ENCODE measurements around the gene CENPA.
"Not testable (repeated sequence)": the region's sequence is repeated elsewhere in the genome, so short reads cannot be mapped to it uniquely, and the experiment has no call there.

CENPA gene

DNA sequence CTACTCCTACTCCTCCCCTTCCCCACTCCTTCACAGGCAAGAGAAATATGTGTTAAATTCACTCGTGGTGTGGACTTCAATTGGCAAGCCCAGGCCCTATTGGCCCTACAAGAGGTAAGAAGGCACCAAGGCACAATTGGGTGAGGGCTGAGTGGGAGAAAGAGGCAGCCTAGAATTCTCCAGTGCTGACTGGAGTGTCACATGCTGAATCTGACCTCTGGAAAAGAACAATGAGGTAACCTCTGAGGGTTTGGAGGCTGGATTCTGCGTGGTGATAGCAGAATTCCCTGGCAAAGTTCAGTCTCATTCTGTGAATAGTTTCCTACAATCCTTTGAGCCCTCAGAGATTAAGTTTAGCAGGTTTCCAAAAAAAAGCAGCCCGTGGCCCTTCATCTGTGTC lies 6.9 kb downstream of the CENPA start:
- no peak for DNase-seq (ENCODE audit: low read depth in 2 of 2)

DNA sequence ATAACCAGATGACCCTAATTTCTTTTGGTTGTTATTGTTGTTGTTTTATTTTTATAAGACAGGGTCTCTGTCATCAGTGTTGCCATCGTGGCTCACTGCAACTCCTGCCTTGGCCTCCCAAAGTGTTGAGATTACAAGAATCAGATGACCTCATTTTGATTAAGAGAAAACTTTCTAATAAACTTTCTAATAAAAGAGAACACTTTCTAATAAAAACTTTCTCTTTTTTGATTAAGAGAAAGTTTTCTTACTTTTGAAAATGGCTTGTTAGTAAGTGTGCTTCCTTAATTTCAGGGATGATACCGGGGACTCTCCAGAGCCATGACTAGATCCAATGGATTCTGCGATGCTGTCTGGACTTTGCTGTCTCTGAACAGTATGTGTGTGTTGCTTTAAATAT lies 7.7 kb downstream of the CENPA start:
- DNase-seq (ENCODE audit: low read depth in 2 of 2), result no peak

DNA sequence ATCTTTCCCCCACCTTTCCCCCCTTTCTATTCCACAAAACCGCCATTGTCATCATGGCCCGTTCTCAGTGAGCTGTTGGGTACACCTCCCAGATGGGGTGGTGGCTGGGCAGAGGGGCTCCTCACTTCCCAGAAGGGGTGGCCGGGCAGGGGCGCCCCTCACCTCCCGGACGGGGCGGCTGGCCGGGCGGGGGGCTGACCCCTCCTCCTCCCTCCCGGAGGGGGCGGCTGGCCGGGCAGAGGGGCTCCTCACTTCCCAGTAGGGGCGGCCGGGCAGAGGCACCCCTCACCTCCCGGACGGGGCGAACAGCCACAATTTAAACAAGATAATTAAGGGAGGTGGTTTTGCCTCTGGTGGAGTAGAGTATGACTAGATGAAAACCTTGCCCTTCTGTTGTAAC lies 9.3 kb downstream of the CENPA start:
- not testable (repeated sequence) for DNase-seq (ENCODE audit: low read depth in 2 of 2)

DNA sequence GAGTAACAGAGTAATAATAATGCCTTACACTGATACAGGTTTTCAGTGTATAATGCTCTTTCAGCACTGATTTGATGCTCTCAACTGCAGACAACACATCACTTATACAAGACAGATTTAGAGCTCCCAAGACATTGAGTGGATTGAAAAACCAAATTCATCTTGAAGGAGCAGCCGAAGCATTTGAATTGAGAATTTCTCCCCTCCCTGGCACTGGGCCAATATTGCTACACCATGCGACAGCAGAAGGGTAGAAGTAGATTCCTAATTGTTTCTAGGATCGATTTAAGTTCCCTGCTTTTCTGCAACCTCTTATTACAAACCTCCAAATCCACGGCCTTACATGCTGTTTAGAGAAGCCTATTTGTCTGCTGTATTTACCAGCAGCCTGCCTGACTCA lies 15.5 kb downstream of the CENPA start:
- no peak for DNase-seq (ENCODE audit: low read depth in 2 of 2)

DNA sequence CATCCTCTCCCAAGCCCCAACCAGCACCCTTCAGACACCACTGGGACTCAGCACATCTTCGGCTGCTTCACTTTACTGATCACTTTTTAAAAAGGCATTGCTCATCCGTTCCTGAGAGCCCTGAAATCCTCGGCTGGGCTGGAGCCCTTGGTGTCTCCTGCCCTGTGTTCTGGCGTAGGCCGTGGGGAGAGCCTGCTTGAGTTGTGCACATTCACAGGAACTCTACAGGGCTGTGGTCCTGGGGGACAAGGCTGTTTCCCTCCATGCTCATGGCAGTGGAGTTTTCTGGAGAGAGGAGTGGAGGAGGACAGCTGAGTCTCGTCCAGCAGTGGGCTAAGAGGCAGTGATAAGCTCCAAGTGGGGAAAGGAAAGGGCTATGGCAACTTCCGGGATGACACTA lies 15.9 kb downstream of the CENPA start:
- DNase-seq (ENCODE audit: low read depth in 2 of 2), result no peak

DNA sequence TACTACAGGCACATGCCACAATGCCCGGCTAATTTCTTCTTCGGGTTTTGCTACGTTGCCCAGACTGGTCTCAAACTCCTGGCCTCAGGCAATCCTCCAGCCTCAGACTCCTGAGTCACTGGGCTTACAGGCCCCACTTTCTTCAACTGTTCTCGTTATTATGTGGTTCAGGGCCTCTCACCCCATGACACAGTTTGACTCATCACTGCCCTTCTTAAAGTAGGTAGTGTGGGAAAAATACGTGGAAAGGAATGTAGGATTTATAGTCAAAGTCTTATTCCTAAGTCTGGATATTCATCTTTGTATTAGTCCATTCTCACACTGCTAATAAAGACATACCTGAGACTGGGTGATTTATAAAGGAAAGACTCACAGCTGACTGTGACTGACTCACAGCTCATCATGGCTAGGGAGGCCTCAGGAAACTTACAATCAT lies 19.4 kb downstream of the CENPA start:
- no peak for DNase-seq (ENCODE audit: low read depth in 2 of 2)

DNA sequence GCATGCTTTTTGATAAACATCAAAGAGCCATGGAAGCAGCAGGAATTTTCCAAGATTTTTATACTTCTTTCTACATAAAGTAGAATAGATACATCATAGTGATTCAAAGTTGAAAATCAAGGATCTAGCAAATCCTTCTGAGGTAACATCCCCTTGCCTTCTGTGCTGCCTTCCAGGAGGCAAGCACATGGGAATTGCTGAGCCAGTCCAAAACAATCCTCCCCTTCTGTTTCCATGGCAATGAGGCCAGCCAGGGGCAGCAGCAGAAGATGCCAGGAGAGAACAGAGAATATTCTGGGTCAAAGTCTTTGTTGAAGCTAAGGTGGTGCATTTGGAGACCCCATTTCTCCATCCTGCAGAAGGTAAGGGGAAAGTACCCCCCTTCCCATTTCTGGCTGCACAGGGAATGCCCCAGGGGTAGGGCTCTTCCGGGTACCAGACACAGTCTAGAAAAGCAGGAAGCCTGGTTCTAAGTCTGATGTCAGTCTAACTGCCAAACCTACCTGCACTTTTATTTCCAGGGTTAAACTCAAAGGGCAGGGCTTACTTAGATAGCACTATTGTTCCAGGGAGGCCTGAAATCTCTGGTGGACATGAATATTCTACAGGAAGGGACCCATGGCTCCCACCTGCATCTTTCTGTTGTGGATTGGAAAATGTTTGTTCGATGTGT lies 22.1 kb downstream of the CENPA start:
- no peak for DNase-seq (ENCODE audit: low read depth in 2 of 2)

DNA sequence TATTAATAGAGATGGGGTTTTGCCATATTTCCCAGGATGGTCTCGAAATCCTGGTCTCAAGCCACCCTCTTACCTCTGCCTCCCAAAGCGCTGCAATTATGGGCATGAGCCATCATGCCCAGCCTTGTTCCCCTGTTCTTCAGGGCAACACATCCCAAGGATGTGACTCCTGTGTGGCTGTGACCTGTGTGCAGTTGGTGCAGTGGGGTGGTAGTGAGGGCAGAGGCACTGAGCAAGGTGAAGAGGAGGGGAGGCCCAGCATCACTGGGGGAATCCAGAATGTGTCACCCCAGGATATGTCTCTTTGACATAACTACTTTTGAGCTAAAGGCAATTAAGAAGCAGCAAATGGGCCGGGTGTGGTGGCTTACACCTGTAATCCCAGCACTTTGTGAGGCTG lies 23.4 kb downstream of the CENPA start:
- no peak for DNase-seq (ENCODE audit: low read depth in 2 of 2)

DNA sequence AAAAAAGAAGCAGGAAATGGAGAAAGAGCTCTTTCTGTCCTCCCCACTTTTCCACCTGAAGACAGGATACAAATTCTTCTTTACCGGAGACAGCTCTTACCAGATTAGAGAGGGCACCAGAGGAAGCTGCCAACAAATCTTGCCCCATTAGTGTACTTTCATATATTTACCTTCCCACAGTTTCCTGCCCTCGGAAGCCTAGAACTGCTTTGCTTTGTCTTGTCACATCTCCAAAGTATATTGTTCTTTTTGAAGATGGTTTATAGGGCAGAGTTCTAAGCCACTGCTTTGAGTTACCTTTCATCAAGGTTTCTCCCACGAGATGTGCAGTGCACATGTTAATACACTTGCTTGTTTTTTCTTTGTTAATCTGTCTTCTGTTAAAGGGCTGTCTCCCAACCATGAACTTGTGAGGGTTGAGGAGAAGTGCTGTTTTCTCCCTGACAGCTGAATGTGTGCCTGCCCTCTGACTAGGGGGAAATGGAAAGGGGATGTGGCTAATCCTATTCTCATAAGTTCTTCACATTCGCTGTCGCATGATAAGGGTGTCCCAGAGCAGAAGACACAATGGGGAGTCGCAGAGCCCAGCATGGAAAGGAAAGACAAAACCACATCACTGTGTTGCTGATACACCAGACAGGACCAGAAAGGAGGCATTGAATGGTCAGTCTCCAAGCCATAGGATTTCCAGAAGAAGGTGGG lies 24.2 kb downstream of the CENPA start:
- DNase-seq (ENCODE audit: low read depth in 2 of 2), result no peak

DNA sequence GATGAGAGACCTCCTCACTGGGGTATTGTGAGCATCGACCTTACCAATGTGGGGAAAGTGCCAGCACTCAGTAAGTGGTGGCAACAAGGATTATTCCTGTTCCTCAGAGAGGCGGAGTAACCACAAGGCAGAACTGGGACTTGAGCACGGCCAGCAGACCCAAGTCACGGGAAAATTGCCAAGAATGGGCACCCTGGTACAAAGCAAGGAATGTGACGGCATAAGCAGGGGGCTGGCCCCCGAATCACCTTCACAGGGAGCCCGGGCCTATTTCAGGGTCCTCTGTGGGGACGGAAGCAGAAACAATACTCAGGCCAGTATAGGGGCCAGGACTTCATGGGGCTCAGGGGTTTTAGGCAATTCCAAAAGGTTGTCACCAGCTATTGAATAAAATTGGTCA lies 25.4 kb downstream of the CENPA start:
- DNase-seq (ENCODE audit: low read depth in 2 of 2), result no peak

DNA sequence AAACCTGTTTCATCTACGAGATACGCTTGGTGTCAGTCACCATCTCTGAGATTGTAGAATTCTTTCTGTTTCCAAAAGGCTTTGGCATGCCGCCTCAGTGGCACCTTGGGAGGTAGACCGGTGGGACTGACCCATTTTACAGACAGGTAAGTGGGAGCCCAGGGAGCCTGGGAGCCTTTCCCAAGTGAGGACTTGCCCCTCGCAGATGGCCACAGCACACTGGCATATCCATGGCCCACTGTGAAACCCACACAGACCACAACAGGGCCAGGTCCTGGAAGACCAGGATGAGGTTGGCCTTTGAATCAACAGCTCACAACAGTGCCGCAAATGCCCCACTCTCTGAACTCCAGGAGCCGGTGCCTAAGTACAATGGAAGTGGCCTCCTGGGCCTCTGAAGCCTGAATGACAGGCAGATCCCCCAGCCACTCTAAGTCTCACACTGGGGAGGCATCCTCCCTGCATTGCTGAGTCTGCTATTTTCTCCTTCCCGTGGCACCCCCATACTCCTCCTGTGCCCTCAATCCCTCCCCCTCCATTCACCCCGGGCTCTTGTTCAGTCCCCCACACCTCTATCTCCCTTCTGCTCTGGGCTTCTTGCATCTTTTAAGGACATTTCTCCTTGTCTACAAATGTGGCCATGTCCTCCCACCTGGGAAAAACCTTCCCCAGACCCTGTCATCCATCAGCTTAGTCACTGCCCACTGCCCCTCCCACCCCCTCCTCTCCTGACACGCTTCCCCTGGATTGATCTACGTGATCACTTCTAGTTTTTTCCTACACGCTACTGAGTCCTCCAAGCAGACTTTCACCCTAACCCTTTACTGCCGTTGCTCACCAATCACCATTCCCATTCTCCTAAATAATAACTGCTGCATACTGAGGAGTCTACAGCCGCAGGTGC lies 26.2 kb downstream of the CENPA start:
- DNase-seq (ENCODE audit: low read depth in 2 of 2), result no peak

DNA sequence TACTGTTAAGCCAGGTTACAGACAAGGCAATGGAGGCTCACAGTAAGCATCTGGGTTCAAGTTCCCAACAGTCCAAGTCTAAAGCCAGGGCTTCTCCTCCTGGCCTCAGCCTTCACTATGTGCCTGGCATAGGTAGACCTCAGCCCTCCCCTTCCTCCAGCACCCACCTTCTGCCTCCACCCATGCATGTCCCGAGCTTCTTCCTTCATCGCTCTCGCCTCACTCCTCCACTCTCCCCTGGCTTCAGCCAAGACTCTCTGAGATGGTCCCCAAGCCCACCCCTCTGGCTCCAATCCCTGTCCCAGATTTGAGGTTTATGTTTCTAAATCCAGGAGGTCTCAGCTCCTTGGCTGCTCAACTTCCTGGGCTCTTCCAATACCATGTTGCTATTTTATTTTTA lies 26.9 kb downstream of the CENPA start:
- DNase-seq (ENCODE audit: low read depth in 2 of 2), result no peak

DNA sequence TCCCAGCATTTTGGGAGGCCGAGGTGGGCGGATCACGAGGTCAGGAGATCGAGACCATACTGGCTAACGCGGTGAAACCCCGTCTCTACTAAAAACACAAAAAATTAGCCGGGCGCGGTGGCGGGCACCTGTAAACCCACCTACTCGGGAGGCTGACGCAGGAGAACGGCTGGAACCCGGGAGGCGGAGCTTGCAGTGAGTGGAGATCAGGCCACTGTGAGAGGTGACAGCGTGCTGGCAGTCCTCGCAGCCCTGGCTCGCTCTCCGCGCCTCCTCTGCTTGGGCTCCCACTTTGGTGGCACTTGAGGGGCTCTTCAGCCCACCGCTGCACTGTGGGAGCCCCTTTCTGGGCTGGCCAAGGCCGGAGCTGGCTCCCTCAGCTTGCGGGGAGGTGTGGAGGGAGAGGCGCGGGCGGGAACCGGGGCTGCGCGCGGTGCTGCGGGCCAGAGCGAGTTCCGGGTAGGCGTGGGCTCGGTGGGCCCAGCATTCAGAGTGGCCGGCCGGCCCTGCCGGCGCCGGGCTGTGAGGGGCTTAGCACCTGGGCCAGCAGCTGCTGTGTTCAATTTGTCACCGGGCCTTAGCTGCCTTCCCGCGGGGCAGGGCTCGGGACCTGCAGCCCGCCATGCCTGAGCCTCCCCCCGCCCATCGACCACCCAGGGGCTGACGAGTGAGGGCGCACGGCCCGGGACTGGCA lies 28.4 kb downstream of the CENPA start:
- not testable (repeated sequence) for DNase-seq (ENCODE audit: low read depth in 2 of 2)

DNA sequence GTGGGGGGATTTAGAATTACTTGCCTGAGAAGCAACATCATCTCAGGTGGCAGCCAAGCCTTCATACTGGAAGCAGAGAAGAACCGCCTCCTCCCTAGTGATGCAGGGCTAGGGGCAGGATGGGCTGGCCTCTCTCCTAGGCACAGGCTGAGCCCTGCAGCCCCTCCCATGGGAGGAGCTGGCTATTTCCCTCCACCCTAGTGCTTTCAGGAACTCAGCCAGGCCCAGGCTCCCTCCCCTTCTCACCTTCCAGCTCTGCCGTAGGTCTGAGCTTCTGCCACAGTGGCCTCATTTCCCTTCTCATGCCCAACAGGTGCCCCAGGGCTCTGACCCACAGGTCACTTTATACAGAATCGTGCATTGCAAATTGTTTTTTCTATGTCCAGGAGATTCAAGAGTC lies 31.0 kb downstream of the CENPA start:
- no peak for DNase-seq (ENCODE audit: low read depth in 2 of 2)

DNA sequence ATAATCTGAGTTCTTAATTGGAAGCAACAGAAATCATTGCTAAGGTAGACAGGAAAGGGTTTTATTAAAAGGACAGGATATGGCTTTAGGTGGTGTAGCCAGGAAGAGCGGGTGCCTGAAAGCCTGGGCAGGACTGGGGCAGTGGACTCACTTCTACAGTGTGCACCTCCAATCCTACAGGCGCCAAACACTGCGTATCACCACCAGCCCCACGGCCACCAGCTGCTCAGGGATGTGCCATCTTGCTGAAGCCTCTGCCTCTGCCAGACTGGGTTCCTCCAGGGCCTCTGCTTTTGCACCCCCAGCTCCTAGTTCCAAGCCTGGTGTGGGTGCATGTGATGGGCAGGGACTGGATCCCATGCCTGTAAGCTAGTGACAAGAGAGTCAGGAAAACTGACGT lies 32.4 kb downstream of the CENPA start:
- no peak for DNase-seq (ENCODE audit: low read depth in 2 of 2)

DNA sequence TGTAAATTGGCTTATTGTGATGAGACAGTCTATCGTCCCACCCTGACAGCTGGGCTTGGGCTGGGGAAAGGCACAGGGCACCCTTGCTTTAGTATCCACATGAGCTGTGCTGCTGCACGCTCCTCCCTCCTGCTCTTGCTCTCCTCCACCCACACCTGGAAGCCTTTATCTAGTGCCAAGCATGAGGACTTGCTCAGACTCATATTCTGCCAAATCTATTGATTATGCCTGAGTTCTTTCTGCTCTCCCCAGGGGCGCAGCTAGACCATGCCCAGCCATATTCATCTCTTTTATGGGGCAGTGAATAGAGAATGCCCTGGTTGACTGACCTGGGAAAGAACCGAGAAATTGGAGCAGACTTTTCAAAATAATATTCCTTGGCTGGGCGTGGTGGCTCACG lies 33.1 kb downstream of the CENPA start:
- DNase-seq (ENCODE audit: low read depth in 2 of 2), result no peak

DNA sequence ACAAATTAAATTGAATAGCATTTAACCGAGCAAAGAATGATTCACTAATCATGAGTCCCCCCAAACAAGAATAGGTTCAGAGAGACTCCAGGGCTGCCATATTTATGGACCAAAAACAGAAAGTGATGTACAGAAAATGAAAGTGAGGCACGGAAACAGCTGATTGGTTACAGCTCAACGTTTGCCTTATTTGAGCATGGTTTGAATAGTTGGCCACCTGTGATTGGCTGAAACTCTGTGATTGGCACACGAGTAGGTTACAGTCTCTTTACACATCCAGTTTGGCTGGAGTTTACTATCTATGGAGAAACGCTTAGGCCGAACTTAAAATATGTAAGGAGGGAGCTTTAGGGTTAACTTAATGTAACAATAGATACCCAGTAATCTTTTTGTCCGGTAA lies 35.1 kb downstream of the CENPA start:
- DNase-seq (ENCODE audit: low read depth in 2 of 2), result no peak

DNA sequence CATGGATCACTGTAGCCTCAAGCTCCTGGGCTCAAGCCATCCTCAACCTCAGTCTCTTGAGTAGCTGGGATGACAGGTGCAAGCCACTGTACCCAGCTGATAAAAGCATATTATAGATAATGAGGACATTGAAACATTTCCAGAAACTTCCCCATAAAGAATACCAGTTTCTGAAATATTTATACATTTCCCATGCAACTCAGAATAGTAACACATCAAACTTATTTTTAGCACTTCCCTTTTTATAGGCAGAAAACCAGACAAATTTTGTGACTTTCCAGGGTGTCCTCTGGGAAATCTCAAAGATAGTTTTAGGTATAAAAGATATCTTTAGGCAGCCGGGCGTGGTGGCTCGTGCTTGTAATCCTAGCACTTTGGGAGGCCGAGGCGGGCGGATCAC lies 37.0 kb downstream of the CENPA start:
- DNase-seq (ENCODE audit: low read depth in 2 of 2), result no peak

DNA sequence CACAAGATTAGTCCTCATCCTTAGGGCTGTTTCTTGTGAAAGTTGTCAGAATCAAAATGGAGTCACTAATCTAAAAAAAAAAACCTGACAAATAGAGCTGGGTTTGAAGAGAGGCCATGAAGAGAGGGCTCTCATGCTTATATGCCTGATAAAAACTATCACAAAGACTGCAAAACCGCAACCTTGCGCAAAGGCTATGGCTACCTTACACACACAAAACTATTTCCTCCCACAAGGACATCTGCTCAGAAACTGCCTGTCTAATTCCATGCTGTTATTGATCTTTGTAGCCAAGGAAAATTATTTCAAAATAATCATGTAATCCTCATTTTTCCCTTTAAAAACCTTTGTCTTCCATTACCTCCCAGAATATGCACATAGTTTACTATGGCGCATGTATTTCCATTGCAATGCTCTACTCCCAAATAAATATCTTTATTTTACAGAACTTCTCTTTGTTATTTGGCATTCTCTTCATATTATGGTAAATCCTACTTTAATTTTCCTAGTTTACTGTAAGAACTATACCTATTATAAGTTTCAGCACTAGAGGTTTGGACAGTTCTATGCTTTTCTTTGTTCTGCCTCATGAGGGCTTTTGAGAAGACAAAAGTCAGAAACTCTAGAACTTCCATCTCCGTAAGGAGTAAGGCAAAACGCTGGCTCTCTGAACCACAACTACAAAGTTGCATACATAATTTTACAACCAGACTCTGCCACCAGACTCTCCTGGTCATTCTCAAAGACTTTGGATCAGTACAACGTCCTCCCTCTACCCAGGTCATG lies 52.5 kb downstream of the CENPA start:
- no peak for DNase-seq (ENCODE audit: low read depth in 2 of 2)

DNA sequence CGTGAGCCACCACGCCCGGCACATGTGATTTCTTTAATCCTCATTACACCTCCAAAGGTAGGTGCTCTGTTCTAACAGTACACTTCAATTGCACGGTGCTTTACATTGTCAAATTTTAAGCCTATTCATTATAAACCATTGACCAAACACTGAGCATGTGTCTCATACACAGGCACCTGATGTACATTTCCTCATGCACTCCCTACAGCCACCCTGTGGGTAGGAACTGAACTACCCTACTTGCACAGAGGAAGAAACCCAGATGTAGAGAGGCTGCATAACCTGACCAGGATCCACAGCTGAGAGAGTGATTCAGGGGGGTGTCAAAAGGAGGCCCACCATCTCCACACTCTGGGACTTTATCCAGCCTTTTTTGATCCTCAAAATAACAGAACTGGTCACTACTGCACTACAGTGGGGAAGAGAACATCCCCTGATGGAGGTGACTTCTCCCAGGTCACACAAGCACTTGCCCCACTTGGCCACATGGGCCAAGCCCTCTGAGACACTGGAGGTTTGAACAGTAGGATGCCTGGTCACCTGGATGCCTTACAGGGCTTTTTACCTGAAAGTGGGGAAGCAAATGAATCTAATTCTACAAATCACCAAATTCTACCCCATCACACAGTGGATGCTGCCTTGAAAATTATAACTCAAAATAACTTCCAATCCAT lies 55.2 kb downstream of the CENPA start:
- no peak for DNase-seq (ENCODE audit: low read depth in 2 of 2)

DNA sequence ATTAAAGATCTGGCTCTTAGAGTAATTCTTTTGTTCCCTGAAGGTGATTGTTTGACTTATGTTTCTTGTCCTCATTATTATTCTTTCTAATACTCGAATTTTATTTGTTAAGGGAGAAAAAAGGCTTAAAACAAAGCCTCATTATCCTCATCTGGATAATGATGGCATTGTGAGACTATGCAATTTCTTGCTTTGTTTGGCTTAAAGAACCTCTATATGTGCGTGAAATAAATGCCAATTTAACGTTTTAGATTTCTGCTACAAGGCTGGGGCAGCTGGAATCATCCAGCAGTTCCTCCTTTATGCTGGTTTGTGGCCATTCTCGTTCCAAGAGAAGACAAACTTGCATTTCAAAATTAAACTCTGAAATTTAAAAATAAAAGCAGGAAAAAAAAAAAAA lies 57.2 kb downstream of the CENPA start:
- no peak for DNase-seq (ENCODE audit: low read depth in 2 of 2)
